B cell (primary cell): ENCODE measurements around the gene CDK5RAP2. TPM values are rescaled to one million over a fixed set of nuclear protein-coding genes. Genes with fewer than 3 reads are reported as not detected.

ENCODE experiments used
- ATAC-seq: fragments of 200-7000 bp; cut with Tn5 transposase; one replicate; pipeline ENCODE4 v1.10.0; 2021; ENCODE audit warnings: low read depth, mild to moderate bottlenecking, moderate number of reproducible peaks, moderate library complexity
- CTCF ChIA-PET: fragments of 350-600 bp; sonication (Branson Sonifier 250); formaldehyde crosslinking; loops from one replicate; lab custom pipeline; 2021; ENCODE audit warnings: antibody characterized with exemption, inconsistent platforms; lab: Charles Lee
- POLR2A ChIA-PET: fragments of 350-600 bp; sonication (Branson Sonifier 250); formaldehyde crosslinking; loops from one replicate; lab custom pipeline; 2021; ENCODE audit warnings: antibody characterized with exemption; lab: Charles Lee
- DNase-seq: peaks from one replicate; pipeline ENCODE4 v3.0.0; 2013
- H2AFZ ChIP-seq: 2 replicates; pipeline ENCODE4 v1.6.1; 2012; ENCODE audit warnings: mild to moderate bottlenecking, low read depth, low read length; ENCODE audit not compliant: insufficient read depth, poor library complexity, severe bottlenecking
- H3K27ac ChIP-seq, 2 donors: 1 replicate in 1 of 2; 2 replicates in 1 of 2; pipeline ENCODE4 v1.5.1; 2012 to 2013; ENCODE audit warnings: low read length in 2 of 2, mild to moderate bottlenecking in 2 of 2, moderate library complexity in 1 of 2
- H3K27me3 ChIP-seq, 4 experiments: fragments of 200-600 bp in 1 of 4; sonication (generic) in 1 of 4; replicated peaks in 1 of 4; 1 replicate in 2 of 4; 2 replicates in 2 of 4; pipeline versions ENCODE4 v1.6.1 to v1.7.0; 2013 to 2016; ENCODE audit warnings: low read length in 3 of 4, mild to moderate bottlenecking in 2 of 4, mixed read lengths in 1 of 4, moderate library complexity in 1 of 4; ENCODE audit not compliant: insufficient read depth in 4 of 4, control insufficient read depth in 3 of 4; ENCODE audit errors: control extremely low read depth in 1 of 4
- H3K36me3 ChIP-seq, 2 experiments: replicated peaks in 1 of 2; 1 replicate in 1 of 2; 2 replicates in 1 of 2; pipeline versions ENCODE4 v1.6.1 to v1.7.1; 2013; ENCODE audit warnings: low read length in 1 of 2; ENCODE audit not compliant: insufficient read depth in 2 of 2, control insufficient read depth in 1 of 2; ENCODE audit errors: control extremely low read depth in 1 of 2, extremely low read depth in 1 of 2
- H3K4me1 ChIP-seq, 2 donors: fragments of 200-600 bp in 1 of 2; sonication (generic) in 1 of 2; 1 replicate in 1 of 2; 2 replicates in 1 of 2; pipeline versions ENCODE4 v1.5.1 to v1.6.1; 2013 to 2017; ENCODE audit warnings: low read length in 2 of 2; ENCODE audit not compliant: control insufficient read depth in 2 of 2, insufficient read depth in 2 of 2
- H3K4me2 ChIP-seq: replicated peaks from 2 replicates; pipeline ENCODE3; 2012; ENCODE audit warnings: mild to moderate bottlenecking, low read depth, low read length; ENCODE audit not compliant: poor library complexity, severe bottlenecking
- H3K4me3 ChIP-seq, 5 experiments: fragments of 200-600 bp in 1 of 5; sonication (generic) in 1 of 5; 1 replicate in 3 of 5; 2 replicates in 2 of 5; pipeline versions ENCODE4 v1.5.1 to v1.7.0; 2011 to 2016; ENCODE audit warnings: low read length in 4 of 5, mild to moderate bottlenecking in 4 of 5, low read depth in 2 of 5, control low read depth in 1 of 5, moderate library complexity in 1 of 5; ENCODE audit not compliant: insufficient read depth in 1 of 5; ENCODE audit errors: control extremely low read depth in 1 of 5, extremely low read depth in 1 of 5
- H3K79me2 ChIP-seq: fragments of 200-600 bp; sonication (generic); one replicate; pipeline ENCODE4 v1.6.0; 2016; ENCODE audit warnings: low read length; ENCODE audit not compliant: control insufficient read depth, insufficient read depth
- H3K9ac ChIP-seq: fragments of 200-600 bp; sonication (generic); 2 replicates; pipeline ENCODE4 v1.6.1; 2017; ENCODE audit warnings: mild to moderate bottlenecking, low read length, moderate library complexity
- H3K9me3 ChIP-seq, 3 donors: one replicate each; pipeline versions ENCODE4 v1.6.1 to v1.7.1; 2013; ENCODE audit warnings: low read length in 2 of 3; ENCODE audit not compliant: control insufficient read depth in 2 of 3, insufficient read depth in 1 of 3; ENCODE audit errors: control extremely low read depth in 1 of 3
- H4K20me1 ChIP-seq: 2 replicates; pipeline ENCODE4 v1.6.0; 2012; ENCODE audit warnings: mild to moderate bottlenecking, low read length; ENCODE audit not compliant: insufficient read depth, control insufficient read depth, poor library complexity, severe bottlenecking
- H3K27ac Mint-ChIP-seq: one replicate; pipeline ENCODE4 v1.8.0; 2021; ENCODE audit warnings: mixed read lengths
- H3K27me3 Mint-ChIP-seq: one replicate; pipeline ENCODE4 v1.8.0; 2021; ENCODE audit warnings: mixed read lengths
- H3K4me1 Mint-ChIP-seq: one replicate; pipeline ENCODE4 v1.8.0; 2021; ENCODE audit warnings: mixed read lengths
- H3K4me3 Mint-ChIP-seq: one replicate; pipeline ENCODE4 v1.8.0; 2021; ENCODE audit warnings: mixed read lengths
- H3K9me3 Mint-ChIP-seq: one replicate; pipeline ENCODE4 v1.8.0; 2022; ENCODE audit warnings: mixed read lengths; ENCODE audit not compliant: insufficient read depth
- EZH2 ChIP-seq: IDR thresholded peaks from 2 replicates; pipeline ENCODE4 v1.6.1; 2012; ENCODE audit warnings: borderline replicate concordance, low read depth, mild to moderate bottlenecking, moderate library complexity, low read length; ENCODE audit not compliant: insufficient read depth, poor library complexity, severe bottlenecking
- WGBS: methylation state at CpG from one replicate; pipeline ENCODE4 v1.1.5; 2013; ENCODE audit warnings: missing lambda C conversion rate; ENCODE audit not compliant: insufficient coverage; 5-methylcytosine and 5-hydroxymethylcytosine counted together
- intact Hi-C: fragments of 100-400 bp; cut with micrococcal nuclease; formaldehyde crosslinking; loops from one replicate; pipeline ENCODE4 v1.10.0; 2022
- polyA plus RNA-seq: library from polyadenylated mRNA; depleted of rRNA; stranded (reverse); fragments of >200 nt; gene quantifications from 2 replicates; pipeline ENCODE4 v1.2.3, GENCODE V29; 2012
- total RNA-seq, 2 donors: library from RNA; stranded (reverse); fragments of 120-200 nt in 1 of 2; gene quantifications; 1 replicate in 1 of 2; 2 replicates in 1 of 2; pipeline versions ENCODE4 v1.2.3 to v1.2.4, GENCODE V29; 2013 to 2022
- TF ChIP-seq, protein P1 (sequence below): fragments of 200-600 bp; IDR thresholded peaks from one replicate; pipeline ENCODE4 v1.8.0; 2022; ENCODE audit warnings: antibody characterized with exemption, mild to moderate bottlenecking

CDK5RAP2 gene
- total and polyA plus RNA-seq, 2 donors (not counting 1 experiment from before 2014, with no cell fraction given), result 31.3 to 122 TPM

DNA sequence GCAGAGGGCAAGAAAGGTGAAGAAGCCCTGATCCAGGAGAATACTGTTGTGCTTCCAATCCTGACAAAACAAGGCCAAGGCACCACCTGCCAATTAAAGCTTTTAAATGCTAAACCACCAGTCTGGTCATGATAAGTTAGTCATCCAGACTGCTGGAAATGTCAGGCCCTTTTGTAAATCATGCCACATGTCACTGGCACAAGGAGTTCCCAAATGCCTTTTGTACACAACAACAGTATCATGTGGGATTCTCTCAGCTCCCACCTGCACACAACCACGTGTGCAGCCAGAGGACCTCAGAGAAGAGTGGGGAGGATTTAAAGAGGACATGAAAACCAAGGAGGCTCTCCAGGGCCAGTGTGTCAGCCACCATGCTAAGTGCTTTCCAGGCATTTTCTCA, 99.3 kb downstream of the CDK5RAP2 start:
- H3K9me3 ChIP-seq, result no peaks in the 10 kb centered on the region
- peaks cover 0 to 44% of the 10 kb centered on the region in 2 experiments for H3K36me3 ChIP-seq
- H3K9ac ChIP-seq, result no peak overlapping the region
- no peaks in the 10 kb centered on the region for H3K27me3 ChIP-seq
- Mint-ChIP-seq H3K27me3 (no peaks in the 10 kb centered on the region), H3K27ac (no peak overlapping the region), H3K4me3 (no peak overlapping the region), H3K9me3 (no peaks in the 10 kb centered on the region), H3K4me1 (no peaks in the 10 kb centered on the region)
- ChIA-PET POLR2A (no interaction called here), CTCF (no interaction called here)
- intact Hi-C loops, result no loop called here
- H3K4me2 ChIP-seq, result no peak overlapping the region
- H3K79me2 ChIP-seq, result no peaks in the 10 kb centered on the region
- no peak overlapping the region for H2AFZ ChIP-seq
- ATAC-seq, result no peak
- H3K4me3 ChIP-seq, result no peak overlapping the region
- H4K20me1 ChIP-seq, result no peaks in the 10 kb centered on the region
- no peaks in the 10 kb centered on the region for H3K4me1 ChIP-seq
- DNase-seq, result no peak
- H3K27ac ChIP-seq, result no peak overlapping the region
- no CpG with 5 or more reads among the region's 1 CpG for WGBS
- no peak for TF ChIP-seq EZH2
- TF ChIP-seq, protein P1, sequence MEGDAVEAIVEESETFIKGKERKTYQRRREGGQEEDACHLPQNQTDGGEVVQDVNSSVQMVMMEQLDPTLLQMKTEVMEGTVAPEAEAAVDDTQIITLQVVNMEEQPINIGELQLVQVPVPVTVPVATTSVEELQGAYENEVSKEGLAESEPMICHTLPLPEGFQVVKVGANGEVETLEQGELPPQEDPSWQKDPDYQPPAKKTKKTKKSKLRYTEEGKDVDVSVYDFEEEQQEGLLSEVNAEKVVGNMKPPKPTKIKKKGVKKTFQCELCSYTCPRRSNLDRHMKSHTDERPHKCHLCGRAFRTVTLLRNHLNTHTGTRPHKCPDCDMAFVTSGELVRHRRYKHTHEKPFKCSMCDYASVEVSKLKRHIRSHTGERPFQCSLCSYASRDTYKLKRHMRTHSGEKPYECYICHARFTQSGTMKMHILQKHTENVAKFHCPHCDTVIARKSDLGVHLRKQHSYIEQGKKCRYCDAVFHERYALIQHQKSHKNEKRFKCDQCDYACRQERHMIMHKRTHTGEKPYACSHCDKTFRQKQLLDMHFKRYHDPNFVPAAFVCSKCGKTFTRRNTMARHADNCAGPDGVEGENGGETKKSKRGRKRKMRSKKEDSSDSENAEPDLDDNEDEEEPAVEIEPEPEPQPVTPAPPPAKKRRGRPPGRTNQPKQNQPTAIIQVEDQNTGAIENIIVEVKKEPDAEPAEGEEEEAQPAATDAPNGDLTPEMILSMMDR, result no peak

- no peaks in the 10 kb centered on the region for H3K79me2 ChIP-seq
- POLR2A ChIA-PET, result no interaction called here
- DNase-seq, result no peak
- H3K9me3 Mint-ChIP-seq, result no peaks in the 10 kb centered on the region
- H3K27ac Mint-ChIP-seq, result no peak overlapping the region
- no peaks in the 10 kb centered on the region for H3K9me3 ChIP-seq
- no peak overlapping the region for H3K4me2 ChIP-seq
- peaks cover 0 to 56% of the 10 kb centered on the region in 2 experiments for H3K36me3 ChIP-seq
- TF ChIP-seq EZH2, result no peak
- TF ChIP-seq, protein P1, result no peak
- no peak overlapping the region for H3K4me3 Mint-ChIP-seq
- 96% methylated on average over 2 of the region's 6 CpGs for WGBS
- H3K4me3 ChIP-seq, result no peak overlapping the region
- H3K27me3 Mint-ChIP-seq, result no peaks in the 10 kb centered on the region
- no peak overlapping the region for H3K27ac ChIP-seq
- no peak for ATAC-seq
- no peaks in the 10 kb centered on the region for H3K4me1 Mint-ChIP-seq
- CTCF ChIA-PET, result no interaction called here
- intact Hi-C loops, result no loop called here
- H3K4me1 ChIP-seq, result no peaks in the 10 kb centered on the region
- no peaks in the 10 kb centered on the region for H3K27me3 ChIP-seq
- no peaks in the 10 kb centered on the region for H4K20me1 ChIP-seq
- no peak overlapping the region for H3K9ac ChIP-seq
- no peak overlapping the region for H2AFZ ChIP-seq
These were observed 101.8 kb downstream of the CDK5RAP2 start for GRCh38 chr9:120478208-120478607.
